ENCODE measurements around the gene CMIP. TPM values are rescaled to one million over a fixed set of nuclear protein-coding genes. Genes with fewer than 3 reads are reported as not detected.
A peak's percentile ranks its signal among the peaks of the same experiment; 100 is the strongest.

Gene CMIP
- total and polyA plus RNA-seq, 7 donors, result 11.0 to 60.3 (median 20.4) TPM

GRCh38 chr16:81492311-81492761 lies 47.7 kb downstream of the CMIP start:
- no peak overlapping the region for H3K4me3 ChIP-seq
- no peak for DNase-seq
- no peaks in the 10 kb centered on the region for H3K9me3 ChIP-seq
- H3K27ac ChIP-seq, result peak overlapping the region; percentile 13 to 59 (median 46)
- no peaks in the 10 kb centered on the region for H3K36me3 ChIP-seq
- peaks cover 0 to 32% (median 17%) of the 10 kb centered on the region in 4 donors for H3K4me1 ChIP-seq
- intact Hi-C loops (cut with DNase I), result no loop called here
- H3K27me3 ChIP-seq, result no peaks in the 10 kb centered on the region
- TF ChIP-seq EP300 (IDR thresholded peaks at IDR 0.05) (no peak), POLR2A (IDR thresholded peaks at IDR 0.05) (no peak), CTCF (IDR thresholded peaks at IDR 0.05) (no peak), POLR2AphosphoS5 (IDR thresholded peaks at IDR 0.05) (no peak)
- 67 to 81% methylated on average over 14 of the region's 14 CpGs for WGBS, 2 donors

- peaks cover 0 to 33% (median 19%) of the 10 kb centered on the region in 4 donors for H3K4me1 ChIP-seq
- H3K9me3 ChIP-seq, result no peaks in the 10 kb centered on the region
- intact Hi-C loops (cut with DNase I), result no loop called here
- H3K4me3 ChIP-seq, result no peak overlapping the region
- TF ChIP-seq CTCF (IDR thresholded peaks at IDR 0.05) (no peak), EP300 (IDR thresholded peaks at IDR 0.05) (no peak), POLR2A (IDR thresholded peaks at IDR 0.05) (no peak), POLR2AphosphoS5 (IDR thresholded peaks at IDR 0.05) (no peak)
- H3K27ac ChIP-seq, result peak overlapping the region in 2 of 4 donors; percentile 41 to 51
- H3K36me3 ChIP-seq, result no peaks in the 10 kb centered on the region
- no peaks in the 10 kb centered on the region for H3K27me3 ChIP-seq
- DNase-seq, result no peak
- WGBS, 2 donors, result 62 to 86% methylated on average over 29 of the region's 29 CpGs
These were observed 48.6 kb downstream of the CMIP start for GRCh38 chr16:81492965-81493754.

GRCh38 chr16:81493755-81494433 lies 49.3 kb downstream of the CMIP start:
- WGBS, 2 donors, result 48 to 66% methylated on average over 23 of the region's 23 CpGs
- Histone ChIP-seq H3K4me3 (no peak overlapping the region), H3K27me3 (no peaks in the 10 kb centered on the region), H3K9me3 (no peaks in the 10 kb centered on the region), H3K27ac (peak overlapping the region in 2 of 4 donors; percentile 24), H3K4me1 (peaks cover 0 to 37% (median 19%) of the 10 kb centered on the region in 4 donors), H3K36me3 (no peaks in the 10 kb centered on the region)
- intact Hi-C loops (cut with DNase I), result no loop called here
- TF ChIP-seq EP300 (IDR thresholded peaks at IDR 0.05) (no peak), POLR2AphosphoS5 (IDR thresholded peaks at IDR 0.05) (peak in 1 of 4 donors; percentile 50)
- no peak for DNase-seq

GRCh38 chr16:81494434-81494806 lies 49.8 kb downstream of the CMIP start:
- no peak for DNase-seq
- intact Hi-C loops (cut with DNase I), result no loop called here
- Histone ChIP-seq H3K27ac (peak overlapping the region in 2 of 4 donors; percentile 24), H3K4me1 (peaks cover 0 to 32% (median 18%) of the 10 kb centered on the region in 4 donors), H3K9me3 (no peaks in the 10 kb centered on the region), H3K4me3 (no peak overlapping the region), H3K36me3 (no peaks in the 10 kb centered on the region), H3K27me3 (no peaks in the 10 kb centered on the region)
- TF ChIP-seq CTCF (IDR thresholded peaks at IDR 0.05) (no peak), POLR2A (IDR thresholded peaks at IDR 0.05) (no peak), EP300 (IDR thresholded peaks at IDR 0.05) (no peak), POLR2AphosphoS5 (IDR thresholded peaks at IDR 0.05) (no peak)
- 86 to 90% methylated on average over 10 of the region's 10 CpGs for WGBS, 2 donors

GRCh38 chr16:81494888-81495287 lies 50.3 kb downstream of the CMIP start:
- Histone ChIP-seq H3K36me3 (no peaks in the 10 kb centered on the region), H3K9me3 (no peaks in the 10 kb centered on the region), H3K27me3 (no peaks in the 10 kb centered on the region), H3K4me3 (no peak overlapping the region), H3K4me1 (peaks cover 0 to 31% (median 18%) of the 10 kb centered on the region in 4 donors), H3K27ac (peak overlapping the region in 2 of 4 donors; percentile 23 to 57)
- no peak for DNase-seq
- intact Hi-C loops (cut with DNase I), result no loop called here
- 93 to 97% methylated on average over 4 of the region's 4 CpGs for WGBS, 2 donors
- TF ChIP-seq POLR2AphosphoS5 (IDR thresholded peaks at IDR 0.05) (no peak), CTCF (IDR thresholded peaks at IDR 0.05) (no peak), EP300 (IDR thresholded peaks at IDR 0.05) (no peak), POLR2A (IDR thresholded peaks at IDR 0.05) (no peak)

Measured in sigmoid colon (tissue), 7 donors.